Pancreas (tissue), 10 donors: Measurements from ENCODE around the gene IGFALS. TPM values are rescaled to one million over a fixed set of nuclear protein-coding genes. Genes with fewer than 3 reads are reported as not detected.

Experiments
- ATAC-seq, 4 donors: fragments of 200-7000 bp; cut with Tn5 transposase; one replicate each; pipeline versions ENCODE4 v1.8.0 to v1.9.1; 2020; ENCODE audit warnings: mild to moderate bottlenecking in 4 of 4, moderate library complexity in 4 of 4
- DNase-seq, 6 donors: peaks; one replicate each; pipeline ENCODE4 v3.0.0-alpha.2; 2020
- FAIRE-seq: peaks from 2 replicates; lab custom pipeline; 2012; peaks lifted over from hg19 to GRCh38; lab: Jason Lieb, UNC
- H3K27ac ChIP-seq, 4 donors: fragments of 200-600 bp; sonication (generic); 1 replicate in 3 of 4; 2 replicates in 1 of 4; pipeline versions ENCODE4 v1.5.0 to v1.8.0; 2020
- H3K27me3 ChIP-seq, 4 donors: fragments of 200-600 bp; one replicate each; pipeline ENCODE4 v1.8.0; 2021
- H3K36me3 ChIP-seq, 3 donors: fragments of 200-600 bp; sonication (generic) in 1 of 3; one replicate each; pipeline versions ENCODE4 v1.5.0 to v1.8.0; 2020 to 2021
- H3K4me1 ChIP-seq, 3 donors: fragments of 200-600 bp; one replicate each; pipeline ENCODE4 v1.8.0; 2021
- H3K4me3 ChIP-seq, 4 donors: fragments of 200-600 bp; sonication (generic) in 2 of 4; one replicate each; pipeline versions ENCODE4 v1.5.0 to v1.8.0; 2020 to 2021
- H3K9me3 ChIP-seq, 4 donors: fragments of 200-600 bp; one replicate each; pipeline ENCODE4 v1.8.0; 2021
- CTCF ChIP-seq, 4 donors: fragments of 200-600 bp; sonication (generic) in 3 of 4; IDR thresholded peaks; one replicate each; pipeline versions ENCODE4 v1.5.0 to v1.8.0; 2021; ENCODE audit warnings: antibody characterized with exemption in 4 of 4
- WGBS, 2 donors: extraction: QIAGEN DNeasy Blood & Tissue Kit; methylation state at CpG; one replicate each; pipeline ENCODE4 v1.1.7; 2013; 5-methylcytosine and 5-hydroxymethylcytosine counted together
- intact Hi-C, 3 donors: fragments of 100-400 bp; cut with DNase I; formaldehyde crosslinking; loops; one replicate each; pipeline versions ENCODE4 v1.11.1 to v1.14.2; 2022
- polyA plus RNA-seq, 2 donors: library from polyadenylated mRNA; stranded (reverse); fragments of 200-250 nt; gene quantifications; one replicate each; pipeline ENCODE4 v1.2.3, GENCODE V29; 2013
- total RNA-seq, 6 donors: library from RNA; stranded (reverse); fragmentation: NEBNext Ultra II Directional in 4 of 6; extraction: Animal tissue kit (Norgen Biotek cat#: 25700) in 4 of 6; gene quantifications; one replicate each; pipeline versions ENCODE4 v1.2.1 to v1.2.4, GENCODE V29; 2021 to 2023
- donor health status: healthy with polysubstance abuse.
- donor health status: DM: no; HTN: no; CAD: no; lungs with moderate emphysema.
- donor health status: DM: no; HTN: no; CAD: no.
- donor health status: control.
- donor health status: control.
- donor health status: Bipolar disorder and iron deficiency.
- donor health status: DM: yes; HTN: yes; CAD: no.
- donor health status: DM: no; HTN: no; CAD: no.
- donor health status: DM: no; HTN: no; CAD: no.
- donor health status: DM: yes; HTN: yes; CAD: no.

Gene IGFALS
- total and polyA plus RNA-seq, 8 donors = 1.0 to 8.2 (median 3.2) TPM

- TF ChIP-seq CTCF (IDR thresholded peaks at IDR 0.05) = no peak
- intact Hi-C loops = no loop called here
- no peak overlapping the region for H3K27ac ChIP-seq
- ATAC-seq (no peak), DNase-seq (peak in 1 of 6 donors; percentile 70), FAIRE-seq (no peak)
- H3K9me3 ChIP-seq = no peaks in the 10 kb centered on the region
- H3K4me1 ChIP-seq = no peaks in the 10 kb centered on the region
- H3K36me3 ChIP-seq = peaks cover 3 to 26% (median 12%) of the 10 kb centered on the region in 3 donors
- WGBS, 2 donors = 92 to 95% methylated on average over 39 to 40 of the region's 40 CpGs
- no peaks in the 10 kb centered on the region for H3K27me3 ChIP-seq
- no peak overlapping the region for H3K4me3 ChIP-seq
Measured at GRCh38 chr16:1816396-1817275, 23.1 kb upstream of the IGFALS start.

- no peak overlapping the region for H3K27ac ChIP-seq
- 86 to 87% methylated on average over 11 of the region's 11 CpGs for WGBS, 2 donors
- peaks cover 3 to 17% (median 8%) of the 10 kb centered on the region in 3 donors for H3K36me3 ChIP-seq
- DNase-seq (no peak), ATAC-seq (no peak), FAIRE-seq (no peak)
- intact Hi-C loops = no loop called here
- no peak overlapping the region for H3K4me3 ChIP-seq
- no peaks in the 10 kb centered on the region for H3K4me1 ChIP-seq
- no peaks in the 10 kb centered on the region for H3K9me3 ChIP-seq
- TF ChIP-seq CTCF (IDR thresholded peaks at IDR 0.05) = no peak
- no peaks in the 10 kb centered on the region for H3K27me3 ChIP-seq
Measured at GRCh38 chr16:1815461-1815860, 22.0 kb upstream of the IGFALS start.

- ATAC-seq = peak; percentile 77 to 99 (median 98)
Measured at GRCh38 chr16:1812732-1813163, 19.2 kb upstream of the IGFALS start.

GRCh38 chr16:1810536-1810935 is 17.0 kb upstream of the IGFALS start:
- intact Hi-C loops = no loop called here
- Histone ChIP-seq H3K4me3 (no peak overlapping the region), H3K9me3 (no peaks in the 10 kb centered on the region), H3K27ac (no peak overlapping the region), H3K4me1 (no peaks in the 10 kb centered on the region), H3K36me3 (peaks cover 0 to 22% (median 16%) of the 10 kb centered on the region in 3 donors), H3K27me3 (no peaks in the 10 kb centered on the region)
- TF ChIP-seq CTCF (IDR thresholded peaks at IDR 0.05) = no peak
- 92 to 94% methylated on average over 16 of the region's 16 CpGs for WGBS, 2 donors
- ATAC-seq = no peak
- FAIRE-seq = no peak
- DNase-seq = peak in 1 of 6 donors; percentile 45

More at GRCh38 chr16:1812732-1813163, 19.2 kb upstream of the IGFALS start:
- Histone ChIP-seq H3K27ac (no peak overlapping the region), H3K36me3 (peaks cover 3 to 31% (median 21%) of the 10 kb centered on the region in 3 donors), H3K4me3 (no peak overlapping the region), H3K9me3 (no peaks in the 10 kb centered on the region), H3K4me1 (no peaks in the 10 kb centered on the region), H3K27me3 (no peaks in the 10 kb centered on the region)
- no peak for FAIRE-seq
- TF ChIP-seq CTCF (IDR thresholded peaks at IDR 0.05) = peak in 3 of 4 donors; percentile 30 to 37 (median 30)
- WGBS, 2 donors = 9 to 10% methylated on average over 17 of the region's 17 CpGs
- DNase-seq = peak; percentile 69 to 91 (median 76)
- intact Hi-C loops = no loop called here

- Histone ChIP-seq H3K4me3 (no peak overlapping the region), H3K4me1 (no peaks in the 10 kb centered on the region), H3K27ac (no peak overlapping the region), H3K36me3 (peaks cover 0 to 22% (median 16%) of the 10 kb centered on the region in 3 donors), H3K9me3 (no peaks in the 10 kb centered on the region), H3K27me3 (no peaks in the 10 kb centered on the region)
- WGBS, 2 donors = 94 to 95% methylated on average over 16 of the region's 16 CpGs
- DNase-seq = peak in 1 of 6 donors; percentile 35
- no peak for ATAC-seq
- FAIRE-seq = no peak
- intact Hi-C loops = no loop called here
- TF ChIP-seq CTCF (IDR thresholded peaks at IDR 0.05) = no peak
Measured at GRCh38 chr16:1810106-1810505, 16.6 kb upstream of the IGFALS start.
